Measurements from ENCODE around the gene DYNC1H1. TPM values are rescaled to one million over a fixed set of nuclear protein-coding genes. Genes with fewer than 3 reads are reported as not detected.

DYNC1H1 gene
- total and polyA plus RNA-seq, 2 donors (not counting 1 experiment from before 2014, with no cell fraction given) = 128 to 677 TPM

- Histone ChIP-seq H3K27ac (ENCODE audit: insufficient read depth, low read length) (peak overlapping the region; percentile 72), H4K20me1 (ENCODE audit: control insufficient read depth, extremely low read depth, insufficient read depth, low read length) (no peaks in the 10 kb centered on the region), H3K27me3 (ENCODE audit: control insufficient read depth, insufficient read depth, low read length) (no peaks in the 10 kb centered on the region), H3K4me3 (replicated peaks in 1 of 4; ENCODE audit: control extremely low read depth in 1 of 4, insufficient read depth in 1 of 4, low read depth in 3 of 4, low read length in 4 of 4) (no peak overlapping the region), H3K36me3 (ENCODE audit: control insufficient read depth, insufficient read depth, low read length) (peaks cover 41% of the 10 kb centered on the region), H3K4me2 (ENCODE audit: extremely low read depth, insufficient read depth, low read length) (peak overlapping the region; percentile 16), H3K4me1 (ENCODE audit: control insufficient read depth, extremely low read depth, insufficient read depth, low read length) (peaks cover 14% of the 10 kb centered on the region), H3K9ac (ENCODE audit: insufficient read depth, low read length) (no peak overlapping the region), H3K9me3 (ENCODE audit: control insufficient read depth, insufficient read depth, low read depth, low read length) (no peaks in the 10 kb centered on the region), H3K79me2 (ENCODE audit: control insufficient read depth, insufficient read depth, low read length) (no peaks in the 10 kb centered on the region), H2AFZ (ENCODE audit: low read length) (no peak overlapping the region)
- peak; percentile 45 to 94 for DNase-seq (ENCODE audit: low read depth in 2 of 2)
- TF ChIP-seq CTCF (conservative IDR thresholded peaks at IDR 0.05 in 1 of 2, IDR thresholded peaks at IDR 0.05 in 1 of 2; ENCODE audit: low read depth in 1 of 2, low read length in 2 of 2) (no peak), EZH2 (IDR thresholded peaks at IDR 0.05; ENCODE audit: low read length, missing control alignments) (no peak)
Observed at GRCh38 chr14:102029956-102030355, 65.6 kb downstream of the DYNC1H1 start.

- Histone ChIP-seq H4K20me1 (ENCODE audit: control insufficient read depth, extremely low read depth, insufficient read depth, low read length) (no peaks in the 10 kb centered on the region), H3K4me3 (replicated peaks in 1 of 4; ENCODE audit: control extremely low read depth in 1 of 4, insufficient read depth in 1 of 4, low read depth in 3 of 4, low read length in 4 of 4) (no peak overlapping the region), H3K36me3 (ENCODE audit: control insufficient read depth, insufficient read depth, low read length) (peaks cover 30% of the 10 kb centered on the region), H3K27me3 (ENCODE audit: control insufficient read depth, insufficient read depth, low read length) (no peaks in the 10 kb centered on the region), H3K79me2 (ENCODE audit: control insufficient read depth, insufficient read depth, low read length) (no peaks in the 10 kb centered on the region), H3K9me3 (ENCODE audit: control insufficient read depth, insufficient read depth, low read depth, low read length) (no peaks in the 10 kb centered on the region), H3K4me2 (ENCODE audit: extremely low read depth, insufficient read depth, low read length) (no peak overlapping the region), H3K9ac (ENCODE audit: insufficient read depth, low read length) (no peak overlapping the region), H3K27ac (ENCODE audit: insufficient read depth, low read length) (no peak overlapping the region), H2AFZ (ENCODE audit: low read length) (no peak overlapping the region), H3K4me1 (ENCODE audit: control insufficient read depth, extremely low read depth, insufficient read depth, low read length) (peaks cover 14% of the 10 kb centered on the region)
- no peak for DNase-seq (ENCODE audit: low read depth in 2 of 2)
- no peak for TF ChIP-seq CTCF (conservative IDR thresholded peaks at IDR 0.05 in 1 of 2, IDR thresholded peaks at IDR 0.05 in 1 of 2; ENCODE audit: low read depth in 1 of 2, low read length in 2 of 2)
- TF ChIP-seq EZH2 (IDR thresholded peaks at IDR 0.05; ENCODE audit: low read length, missing control alignments) = no peak
Observed at GRCh38 chr14:102033241-102033640, 68.9 kb downstream of the DYNC1H1 start.

- Histone ChIP-seq H3K27ac (ENCODE audit: insufficient read depth, low read length) (no peak overlapping the region), H2AFZ (ENCODE audit: low read length) (no peak overlapping the region), H3K4me3 (replicated peaks in 1 of 4; ENCODE audit: control extremely low read depth in 1 of 4, insufficient read depth in 1 of 4, low read depth in 3 of 4, low read length in 4 of 4) (no peak overlapping the region), H3K79me2 (ENCODE audit: control insufficient read depth, insufficient read depth, low read length) (no peaks in the 10 kb centered on the region), H3K4me2 (ENCODE audit: extremely low read depth, insufficient read depth, low read length) (no peak overlapping the region), H3K4me1 (ENCODE audit: control insufficient read depth, extremely low read depth, insufficient read depth, low read length) (peaks cover 5% of the 10 kb centered on the region), H3K27me3 (ENCODE audit: control insufficient read depth, insufficient read depth, low read length) (no peaks in the 10 kb centered on the region), H4K20me1 (ENCODE audit: control insufficient read depth, extremely low read depth, insufficient read depth, low read length) (no peaks in the 10 kb centered on the region), H3K9ac (ENCODE audit: insufficient read depth, low read length) (no peak overlapping the region), H3K9me3 (ENCODE audit: control insufficient read depth, insufficient read depth, low read depth, low read length) (no peaks in the 10 kb centered on the region), H3K36me3 (ENCODE audit: control insufficient read depth, insufficient read depth, low read length) (peaks cover 39% of the 10 kb centered on the region)
- no peak for DNase-seq (ENCODE audit: low read depth in 2 of 2)
- TF ChIP-seq EZH2 (IDR thresholded peaks at IDR 0.05; ENCODE audit: low read length, missing control alignments) = no peak
- TF ChIP-seq CTCF (conservative IDR thresholded peaks at IDR 0.05 in 1 of 2, IDR thresholded peaks at IDR 0.05 in 1 of 2; ENCODE audit: low read depth in 1 of 2, low read length in 2 of 2) = no peak
Observed at GRCh38 chr14:102034301-102034700, 69.9 kb downstream of the DYNC1H1 start.

All from fibroblast of lung (primary cell).